GM12878 (cell line): ENCODE results near the gene ZNF708. TPM values are rescaled to one million over a fixed set of nuclear protein-coding genes. Genes with fewer than 3 reads are reported as not detected.

ENCODE experiments used
- ATAC-seq: fragments of 200-7000 bp; cut with Tn5 transposase; 3 replicates; pipeline ENCODE4 v1.9.1; 2020; ENCODE audit warnings: mild to moderate bottlenecking, moderate library complexity
- BruUV-seq: library from RNA; stranded (reverse); fragments of 400-500 nt; replicated peaks from 2 replicates; lab custom pipeline; 2021; lab: Mats Ljungman, UMichigan
- CTCF ChIA-PET: fragments of 300-600 bp; sonication (Branson Sonifier 250); formaldehyde crosslinking; extraction: SDS; loops from one replicate; lab custom pipeline; 2021; ENCODE audit warnings: inconsistent platforms; lab: Yijun Ruan, JAX
- POLR2A ChIA-PET: fragments of 350-600 bp; formaldehyde crosslinking; extraction: SDS; loops from one replicate; lab custom pipeline; 2021; ENCODE audit warnings: inconsistent platforms; lab: Charles Lee
- RAD21 ChIA-PET: fragments of 300-600 bp; sonication (Branson Sonifier 250); formaldehyde crosslinking; loops from one replicate; lab custom pipeline; 2023; ENCODE audit warnings: antibody characterized with exemption; ENCODE audit not compliant: unreplicated experiment; lab: Charles Lee
- SMC1A ChIA-PET: fragments of 300-600 bp; sonication (Branson Sonifier 250); formaldehyde crosslinking; loops from one replicate; lab custom pipeline; 2023; ENCODE audit not compliant: unreplicated experiment, uncharacterized antibody; lab: Charles Lee
- DNase-seq: peaks from one replicate; pipeline ENCODE4 v3.0.0-alpha.2; 2011; ENCODE audit warnings: low read depth, low spot score
- FAIRE-seq: peaks from 3 replicates; lab custom pipeline; 2011; peaks lifted over from hg19 to GRCh38; lab: Jason Lieb, UNC
- H2AFZ ChIP-seq: 2 replicates; pipeline ENCODE4 v1.6.0; 2011; ENCODE audit warnings: low read depth, low read length, control low read depth; ENCODE audit not compliant: control insufficient read depth
- H3K27ac ChIP-seq: 2 replicates; pipeline ENCODE4 v1.5.1; 2011; ENCODE audit warnings: control low read depth; ENCODE audit not compliant: control insufficient read depth, insufficient read depth
- H3K27me3 ChIP-seq, 2 experiments: replicated peaks in 1 of 2; 2 replicates each; pipeline versions ENCODE4 v1.6.0 to v1.6.1; 2011; ENCODE audit warnings: low read length in 1 of 2; ENCODE audit not compliant: control insufficient read depth in 2 of 2, insufficient read depth in 2 of 2
- H3K36me3 ChIP-seq, 2 experiments: 2 replicates each; pipeline ENCODE4 v1.5.1; 2011; ENCODE audit warnings: low read length in 1 of 2; ENCODE audit not compliant: control insufficient read depth in 2 of 2, insufficient read depth in 2 of 2
- H3K4me1 ChIP-seq: 2 replicates; pipeline ENCODE4 v1.6.1; 2011; ENCODE audit warnings: mild to moderate bottlenecking, low read length, moderate library complexity, mixed read lengths; ENCODE audit not compliant: control insufficient read depth, insufficient read depth
- H3K4me2 ChIP-seq: 2 replicates; pipeline ENCODE4 v1.6.0; 2011; ENCODE audit warnings: control low read depth; ENCODE audit not compliant: control insufficient read depth, insufficient read depth
- H3K4me3 ChIP-seq: fragments of 200-600 bp; sonication (generic); 2 replicates; pipeline ENCODE4 v1.5.1; 2016
- H3K79me2 ChIP-seq: 2 replicates; pipeline ENCODE4 v1.6.0; 2011; ENCODE audit warnings: low read length; ENCODE audit not compliant: control insufficient read depth, insufficient read depth
- H3K9ac ChIP-seq: 2 replicates; pipeline ENCODE4 v1.8.0; 2011; ENCODE audit warnings: low read length, control low read depth, mixed read lengths; ENCODE audit not compliant: control insufficient read depth, insufficient read depth
- H3K9me3 ChIP-seq: replicated peaks from 3 replicates; pipeline ENCODE4 v1.5.1; 2011; ENCODE audit warnings: mild to moderate bottlenecking, low read length; ENCODE audit not compliant: control insufficient read depth, insufficient read depth
- H4K20me1 ChIP-seq: 2 replicates; pipeline ENCODE4 v1.6.0; 2011; ENCODE audit not compliant: control insufficient read depth, insufficient read depth
- ASH2L ChIP-seq: fragments of 300-600, 200-600 bp; sonication (generic); IDR thresholded peaks from 2 replicates; pipeline ENCODE4 v1.6.1; 2017; ENCODE audit warnings: low read depth, mild to moderate bottlenecking, borderline replicate concordance
- BCL11A ChIP-seq: IDR thresholded peaks from 2 replicates; pipeline ENCODE4 v1.6.1; 2011; ENCODE audit warnings: low read depth, low read length
- CREM ChIP-seq: IDR thresholded peaks from 2 replicates; pipeline ENCODE4 v1.6.1; 2014; ENCODE audit warnings: antibody characterized with exemption, low read depth
- ETV6 ChIP-seq, 2 experiments: fragments of 450-650 bp in 1 of 2; IDR thresholded peaks in 1 of 2; conservative IDR thresholded peaks in 1 of 2; 2 replicates each; pipeline ENCODE4 v1.6.1; 2014; ENCODE audit warnings: antibody characterized with exemption in 1 of 2, borderline replicate concordance in 1 of 2, low read depth in 1 of 2, mild to moderate bottlenecking in 1 of 2, moderate library complexity in 1 of 2
- RBBP5 ChIP-seq: fragments of 200-600 bp; sonication (generic); conservative IDR thresholded peaks from 2 replicates; pipeline ENCODE4 v1.6.1; 2016
- SKIL ChIP-seq: fragments of 450-650 bp; IDR thresholded peaks from 2 replicates; pipeline ENCODE4 v1.6.1; 2017; ENCODE audit warnings: mild to moderate bottlenecking, low read depth, inconsistent platforms; ENCODE audit not compliant: poor library complexity, severe bottlenecking
- TARDBP ChIP-seq: IDR thresholded peaks from 2 replicates; pipeline ENCODE4 v1.6.1; 2016; ENCODE audit warnings: borderline replicate concordance
- ZNF622 ChIP-seq: fragments of 450-650 bp; IDR thresholded peaks from 2 replicates; pipeline ENCODE4 v1.6.1; 2017; ENCODE audit warnings: mild to moderate bottlenecking, inconsistent platforms
- ZNF687 ChIP-seq: fragments of 450-650 bp; IDR thresholded peaks from 2 replicates; pipeline ENCODE4 v1.6.1; 2017; ENCODE audit warnings: mild to moderate bottlenecking, moderate library complexity
- WGBS: methylation state at CpG from one replicate; pipeline ENCODE4 v1.1.6; 2016; ENCODE audit warnings: low lambda C conversion rate; ENCODE audit not compliant: insufficient replicate concordance, insufficient coverage; ENCODE audit errors: missing lambda C conversion rate; 5-methylcytosine and 5-hydroxymethylcytosine counted together
- in situ Hi-C: fragments of 300-500 bp; cut with MboI; formaldehyde crosslinking; loops from 9 replicates; pipeline ENCODE4 v1.14.3; 2018; ENCODE audit warnings: mixed read lengths
- intact Hi-C: fragments of 100-400 bp; cut with micrococcal nuclease; formaldehyde crosslinking; loops from one replicate; pipeline ENCODE4 v1.14.2; 2022; ENCODE audit not compliant: unreplicated experiment
- polyA plus RNA-seq, 11 experiments: library from polyadenylated mRNA; depleted of rRNA in 4 of 11; unstranded in 6 of 11; stranded (reverse) in 5 of 11; fragments of >200 nt; fragmentation: Nextera tagmentation in 4 of 11; fragmentation: Illumina TruSeq in 1 of 11; extraction: Ambion mirVana in 4 of 11; extraction: Trizol in 1 of 11; gene quantifications; 1 replicate in 1 of 11; 2 replicates in 10 of 11; pipeline versions ENCODE4 v1.2.1 to v1.2.3, GENCODE V29; 2011 to 2016; ENCODE audit warnings: inconsistent platforms in 2 of 11, missing spikeins in 2 of 11, low read depth in 1 of 11
- total RNA-seq, 4 experiments: library from RNA; depleted of rRNA in 3 of 4; stranded (reverse); fragments of >200 nt in 3 of 4; fragmentation: Illumina TruSeq in 1 of 4; extraction: Trizol in 1 of 4; gene quantifications; 2 replicates each; pipeline versions ENCODE4 v1.2.1 to v1.2.3, GENCODE V29; 2013 to 2021
- TF ChIP-seq, protein P1 (sequence below): IDR thresholded peaks from 2 replicates; pipeline ENCODE4 v1.6.1; 2011; ENCODE audit warnings: mild to moderate bottlenecking, low read depth, low read length, moderate library complexity; ENCODE audit not compliant: insufficient replicate concordance
- TF ChIP-seq, protein P2 (sequence below): fragments of 450-650 bp; IDR thresholded peaks from 2 replicates; pipeline ENCODE4 v1.6.1; 2017; ENCODE audit warnings: borderline replicate concordance
- TF ChIP-seq, protein P3 (sequence below): fragments of 150-350 bp; IDR thresholded peaks from 2 replicates; pipeline ENCODE4 v1.6.1; 2014; ENCODE audit warnings: mild to moderate bottlenecking, low read depth, low read length

The ZNF708 gene
- total and polyA plus RNA-seq, 10 of the 15 experiments (the other 5 are each of a cell fraction or from before 2014, with no cell fraction given) = 2.7 to 15.9 (median 8.4) TPM

- TF ChIP-seq, protein P1, sequence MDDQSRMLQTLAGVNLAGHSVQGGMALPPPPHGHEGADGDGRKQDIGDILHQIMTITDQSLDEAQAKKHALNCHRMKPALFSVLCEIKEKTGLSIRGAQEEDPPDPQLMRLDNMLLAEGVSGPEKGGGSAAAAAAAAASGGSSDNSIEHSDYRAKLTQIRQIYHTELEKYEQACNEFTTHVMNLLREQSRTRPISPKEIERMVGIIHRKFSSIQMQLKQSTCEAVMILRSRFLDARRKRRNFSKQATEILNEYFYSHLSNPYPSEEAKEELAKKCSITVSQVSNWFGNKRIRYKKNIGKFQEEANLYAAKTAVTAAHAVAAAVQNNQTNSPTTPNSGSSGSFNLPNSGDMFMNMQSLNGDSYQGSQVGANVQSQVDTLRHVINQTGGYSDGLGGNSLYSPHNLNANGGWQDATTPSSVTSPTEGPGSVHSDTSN = no peak
- no peak for TF ChIP-seq ZNF687
Observed at GRCh38 chr19:21323000-21323399, 6.2 kb downstream of the ZNF708 start (continued).

- no TSS peak for BruUV-seq
- Histone ChIP-seq H3K9ac (no peak overlapping the region), H3K9me3 (peaks cover 32% of the 10 kb centered on the region), H3K27me3 (no peaks in the 10 kb centered on the region), H3K4me1 (no peaks in the 10 kb centered on the region), H4K20me1 (no peaks in the 10 kb centered on the region), H3K4me2 (no peak overlapping the region), H3K36me3 (peaks cover 0 to 10% of the 10 kb centered on the region in 2 experiments; a peak in 1 of 4 replicates), H2AFZ (no peak overlapping the region), H3K4me3 (no peak overlapping the region), H3K27ac (no peak overlapping the region), H3K79me2 (peaks cover 9% of the 10 kb centered on the region)
- ChIA-PET CTCF (interaction anchor here (1.2 kb wide), 1 partner anchor 30 kb away, joined by 3 read pairs; no protein-coding TSS in a partner anchor), POLR2A (no interaction called here), SMC1A (no interaction called here), RAD21 (no interaction called here)
- FAIRE-seq (no peak), DNase-seq (no peak), ATAC-seq (no peak)
- WGBS = 98% methylated on average over 8 of the region's 8 CpGs
- intact Hi-C loops (no loop called here), in situ Hi-C loops (loop anchor here (10.0 kb wide), 1 partner anchor 298 kb away; the partner anchor contains the start of gene ZNF430)
- TF ChIP-seq RBBP5 (no peak), TARDBP (no peak), CREM (no peak), ETV6 (conservative IDR thresholded peaks at IDR 0.05 in 1 of 2, IDR thresholded peaks at IDR 0.05 in 1 of 2; ENCODE audit: borderline replicate concordance in 1 of 2, low read depth in 1 of 2) (no peak), ASH2L (no peak), BCL11A (no peak), SKIL (no peak), ZNF622 (no peak)
- TF ChIP-seq, protein P2, sequence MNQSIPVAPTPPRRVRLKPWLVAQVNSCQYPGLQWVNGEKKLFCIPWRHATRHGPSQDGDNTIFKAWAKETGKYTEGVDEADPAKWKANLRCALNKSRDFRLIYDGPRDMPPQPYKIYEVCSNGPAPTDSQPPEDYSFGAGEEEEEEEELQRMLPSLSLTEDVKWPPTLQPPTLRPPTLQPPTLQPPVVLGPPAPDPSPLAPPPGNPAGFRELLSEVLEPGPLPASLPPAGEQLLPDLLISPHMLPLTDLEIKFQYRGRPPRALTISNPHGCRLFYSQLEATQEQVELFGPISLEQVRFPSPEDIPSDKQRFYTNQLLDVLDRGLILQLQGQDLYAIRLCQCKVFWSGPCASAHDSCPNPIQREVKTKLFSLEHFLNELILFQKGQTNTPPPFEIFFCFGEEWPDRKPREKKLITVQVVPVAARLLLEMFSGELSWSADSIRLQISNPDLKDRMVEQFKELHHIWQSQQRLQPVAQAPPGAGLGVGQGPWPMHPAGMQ = no peak
- TF ChIP-seq, protein P3, sequence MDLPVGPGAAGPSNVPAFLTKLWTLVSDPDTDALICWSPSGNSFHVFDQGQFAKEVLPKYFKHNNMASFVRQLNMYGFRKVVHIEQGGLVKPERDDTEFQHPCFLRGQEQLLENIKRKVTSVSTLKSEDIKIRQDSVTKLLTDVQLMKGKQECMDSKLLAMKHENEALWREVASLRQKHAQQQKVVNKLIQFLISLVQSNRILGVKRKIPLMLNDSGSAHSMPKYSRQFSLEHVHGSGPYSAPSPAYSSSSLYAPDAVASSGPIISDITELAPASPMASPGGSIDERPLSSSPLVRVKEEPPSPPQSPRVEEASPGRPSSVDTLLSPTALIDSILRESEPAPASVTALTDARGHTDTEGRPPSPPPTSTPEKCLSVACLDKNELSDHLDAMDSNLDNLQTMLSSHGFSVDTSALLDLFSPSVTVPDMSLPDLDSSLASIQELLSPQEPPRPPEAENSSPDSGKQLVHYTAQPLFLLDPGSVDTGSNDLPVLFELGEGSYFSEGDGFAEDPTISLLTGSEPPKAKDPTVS = no peak
Observed at GRCh38 chr19:21322528-21322927, 6.7 kb downstream of the ZNF708 start.
